Chondrocyte (in vitro differentiated cells): ENCODE data around the gene SORBS2. TPM values are rescaled to one million over a fixed set of nuclear protein-coding genes. Genes with fewer than 3 reads are reported as not detected.
"Not testable (repeated sequence)": the region's sequence is repeated elsewhere in the genome, so short reads cannot be mapped to it uniquely, and the experiment has no call there.

Source experiments
- DNase-seq: peaks from one replicate; pipeline ENCODE4 v3.0.0; 2021; ENCODE audit warnings: mixed read lengths, low spot score
- H3K27ac Mint-ChIP-seq: one replicate; pipeline ENCODE4 v1.8.0; 2021; ENCODE audit warnings: mild to moderate bottlenecking, moderate library complexity, mixed read lengths; ENCODE audit not compliant: unreplicated experiment
- H3K27me3 Mint-ChIP-seq: 2 replicates; pipeline ENCODE4 v1.8.0; 2021; ENCODE audit warnings: low read depth, mixed read lengths
- H3K36me3 Mint-ChIP-seq: 2 replicates; pipeline ENCODE4 v1.8.0; 2021; ENCODE audit warnings: low read depth, mixed read lengths
- H3K4me1 Mint-ChIP-seq: 2 replicates; pipeline ENCODE4 v1.8.0; 2021; ENCODE audit warnings: low read depth, mild to moderate bottlenecking, mixed read lengths
- H3K4me3 Mint-ChIP-seq: one replicate; pipeline ENCODE4 v1.8.0; 2021; ENCODE audit warnings: mild to moderate bottlenecking, moderate library complexity, mixed read lengths; ENCODE audit not compliant: unreplicated experiment
- H3K9me3 Mint-ChIP-seq: 2 replicates; pipeline ENCODE4 v1.8.0; 2021; ENCODE audit warnings: low read depth, mixed read lengths
- total RNA-seq: library from RNA; stranded (reverse); gene quantifications from 3 replicates; pipeline ENCODE4 v1.2.1, GENCODE V29; 2021
- TF ChIP-seq, protein P1 (sequence below): fragments of 200-600 bp; sonication (generic); IDR thresholded peaks from 2 replicates; pipeline ENCODE4 v1.5.0; 2021; ENCODE audit warnings: antibody characterized with exemption, mild to moderate bottlenecking, moderate library complexity

The SORBS2 gene
- total RNA-seq, 1 donor from 2014 or later, result 104 TPM

DNA sequence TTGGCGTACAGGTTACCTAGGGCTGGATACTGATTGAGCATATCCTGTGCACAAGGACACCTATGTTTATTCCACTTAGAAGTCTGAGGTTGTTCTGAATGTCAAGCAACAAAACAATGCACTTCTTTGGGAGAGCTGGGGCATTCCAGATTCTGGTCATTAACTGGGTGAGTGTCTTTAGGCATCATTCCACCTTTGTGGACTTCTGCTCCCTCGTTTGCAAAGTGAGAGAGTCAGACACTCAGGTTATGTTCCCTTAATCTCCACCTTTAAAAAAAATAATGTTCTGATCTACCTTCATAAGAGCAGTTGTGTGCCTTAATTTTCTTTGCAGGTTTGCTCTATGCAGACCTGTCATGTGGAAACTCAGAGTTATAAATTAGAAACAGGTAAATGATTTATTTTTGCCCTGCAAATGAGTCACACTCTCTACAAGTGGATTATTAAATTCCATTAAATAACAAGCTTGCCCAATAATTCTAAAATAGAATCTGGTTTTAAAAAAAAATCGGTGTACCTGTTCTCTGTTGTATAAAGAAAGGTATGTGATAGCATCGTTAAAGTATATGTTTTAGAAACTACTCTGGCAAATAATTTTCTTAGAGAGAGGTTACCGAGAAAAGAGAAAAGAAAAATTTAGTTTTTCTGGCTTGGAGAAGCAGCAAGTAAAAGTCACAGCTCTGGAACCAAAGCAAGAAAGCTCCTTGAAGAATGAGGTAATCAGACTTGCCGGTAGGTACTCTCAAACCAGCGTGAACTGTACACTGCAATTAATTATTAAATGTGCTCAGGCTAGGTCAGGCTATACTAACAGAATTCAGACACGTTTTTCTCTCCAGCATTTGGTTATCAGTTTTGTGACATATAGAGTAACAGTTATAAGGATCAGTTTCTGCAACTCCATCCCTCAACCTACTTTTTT, 93.2 kb downstream of the SORBS2 start:
- H3K36me3 Mint-ChIP-seq, result peaks cover 5% of the 10 kb centered on the region
- no peaks in the 10 kb centered on the region for H3K27me3 Mint-ChIP-seq
- H3K4me1 Mint-ChIP-seq, result peaks cover 49% of the 10 kb centered on the region
- TF ChIP-seq, protein P1, sequence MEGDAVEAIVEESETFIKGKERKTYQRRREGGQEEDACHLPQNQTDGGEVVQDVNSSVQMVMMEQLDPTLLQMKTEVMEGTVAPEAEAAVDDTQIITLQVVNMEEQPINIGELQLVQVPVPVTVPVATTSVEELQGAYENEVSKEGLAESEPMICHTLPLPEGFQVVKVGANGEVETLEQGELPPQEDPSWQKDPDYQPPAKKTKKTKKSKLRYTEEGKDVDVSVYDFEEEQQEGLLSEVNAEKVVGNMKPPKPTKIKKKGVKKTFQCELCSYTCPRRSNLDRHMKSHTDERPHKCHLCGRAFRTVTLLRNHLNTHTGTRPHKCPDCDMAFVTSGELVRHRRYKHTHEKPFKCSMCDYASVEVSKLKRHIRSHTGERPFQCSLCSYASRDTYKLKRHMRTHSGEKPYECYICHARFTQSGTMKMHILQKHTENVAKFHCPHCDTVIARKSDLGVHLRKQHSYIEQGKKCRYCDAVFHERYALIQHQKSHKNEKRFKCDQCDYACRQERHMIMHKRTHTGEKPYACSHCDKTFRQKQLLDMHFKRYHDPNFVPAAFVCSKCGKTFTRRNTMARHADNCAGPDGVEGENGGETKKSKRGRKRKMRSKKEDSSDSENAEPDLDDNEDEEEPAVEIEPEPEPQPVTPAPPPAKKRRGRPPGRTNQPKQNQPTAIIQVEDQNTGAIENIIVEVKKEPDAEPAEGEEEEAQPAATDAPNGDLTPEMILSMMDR, result no peak
- no peaks in the 10 kb centered on the region for H3K9me3 Mint-ChIP-seq
- no peak for DNase-seq
- H3K4me3 Mint-ChIP-seq, result no peak overlapping the region
- peak overlapping the region; percentile 84 for H3K27ac Mint-ChIP-seq

- Mint-ChIP-seq H3K27me3 (no peaks in the 10 kb centered on the region), H3K27ac (no peak overlapping the region), H3K4me3 (no peak overlapping the region), H3K36me3 (peaks cover 5% of the 10 kb centered on the region), H3K9me3 (no peaks in the 10 kb centered on the region), H3K4me1 (peaks cover 44% of the 10 kb centered on the region)
- TF ChIP-seq, protein P1, result no peak
- DNase-seq, result no peak
Observed at GRCh38 chr4:185717377-185717741, 94.6 kb downstream of the SORBS2 start.

- no peaks in the 10 kb centered on the region for H3K27me3 Mint-ChIP-seq
- H3K36me3 Mint-ChIP-seq, result peaks cover 5% of the 10 kb centered on the region
- no peak overlapping the region for H3K27ac Mint-ChIP-seq
- no peak for DNase-seq
- no peak overlapping the region for H3K4me3 Mint-ChIP-seq
- no peaks in the 10 kb centered on the region for H3K9me3 Mint-ChIP-seq
- TF ChIP-seq, protein P1, result no peak
- H3K4me1 Mint-ChIP-seq, result peaks cover 40% of the 10 kb centered on the region
Observed at GRCh38 chr4:185716577-185717376, 95.2 kb downstream of the SORBS2 start.

GRCh38 chr4:185716141-185716551, 95.8 kb downstream of the SORBS2 start:
- Mint-ChIP-seq H3K27ac (no peak overlapping the region), H3K9me3 (no peaks in the 10 kb centered on the region), H3K4me3 (no peak overlapping the region), H3K4me1 (peaks cover 40% of the 10 kb centered on the region), H3K27me3 (no peaks in the 10 kb centered on the region), H3K36me3 (peaks cover 5% of the 10 kb centered on the region)
- TF ChIP-seq, protein P1, result no peak
- no peak for DNase-seq

- not testable (repeated sequence) for H3K9me3 Mint-ChIP-seq, H3K36me3 Mint-ChIP-seq, H3K27ac Mint-ChIP-seq, DNase-seq, H3K27me3 Mint-ChIP-seq, H3K4me3 Mint-ChIP-seq
- H3K4me1 Mint-ChIP-seq, result peaks cover 41% of the 10 kb centered on the region
Observed at GRCh38 chr4:185714524-185714923, 97.5 kb downstream of the SORBS2 start.
